Keratinocyte (primary cell): ENCODE data around the gene MAP3K10. TPM values are rescaled to one million over a fixed set of nuclear protein-coding genes. Genes with fewer than 3 reads are reported as not detected.

Source experiments
- DNase-seq: peaks from one replicate; pipeline ENCODE4 v3.0.0-alpha.2; 2011; ENCODE audit warnings: low read depth, missing footprints, low spot score
- FAIRE-seq: peaks from 2 replicates; lab custom pipeline; 2011; peaks lifted over from hg19 to GRCh38; lab: Jason Lieb, UNC
- H2AFZ ChIP-seq: 2 replicates; pipeline ENCODE4 v1.6.0; 2012; ENCODE audit warnings: low read length, control low read depth, inconsistent platforms; ENCODE audit not compliant: control insufficient read depth
- H3K27ac ChIP-seq: 2 replicates; pipeline ENCODE4 v1.5.1; 2011; ENCODE audit warnings: low read length; ENCODE audit not compliant: control insufficient read depth, insufficient read depth
- H3K27me3 ChIP-seq: 3 replicates; pipeline ENCODE4 v1.6.0; 2011; ENCODE audit warnings: low read length; ENCODE audit not compliant: control insufficient read depth, insufficient read depth; ENCODE audit errors: extremely low read depth
- H3K36me3 ChIP-seq, 2 experiments: 2 replicates in 1 of 2; 3 replicates in 1 of 2; pipeline ENCODE4 v1.5.1; 2011; ENCODE audit warnings: low read length in 2 of 2, mild to moderate bottlenecking in 1 of 2; ENCODE audit not compliant: control insufficient read depth in 2 of 2, insufficient read depth in 2 of 2; ENCODE audit errors: extremely low read depth in 1 of 2
- H3K4me1 ChIP-seq: 3 replicates; pipeline ENCODE4 v1.5.1; 2011; ENCODE audit warnings: low read length; ENCODE audit not compliant: control insufficient read depth, insufficient read depth; ENCODE audit errors: extremely low read depth
- H3K4me2 ChIP-seq: 3 replicates; pipeline ENCODE4 v1.6.0; 2011; ENCODE audit warnings: low read depth, low read length; ENCODE audit not compliant: control insufficient read depth, insufficient read depth; ENCODE audit errors: extremely low read depth
- H3K4me3 ChIP-seq, 3 experiments: fragments of 200-600 bp in 1 of 3; sonication (generic) in 1 of 3; 2 replicates in 2 of 3; 3 replicates in 1 of 3; pipeline ENCODE4 v1.5.1; 2011 to 2016; ENCODE audit warnings: low read length in 3 of 3, mild to moderate bottlenecking in 3 of 3, control low read depth in 2 of 3, inconsistent platforms in 1 of 3, low read depth in 1 of 3, mixed read lengths in 1 of 3, mixed run types in 1 of 3, moderate library complexity in 1 of 3; ENCODE audit not compliant: control insufficient read depth in 2 of 3, insufficient read depth in 2 of 3; ENCODE audit errors: extremely low read depth in 1 of 3
- H3K79me2 ChIP-seq: 2 replicates; pipeline ENCODE4 v1.6.0; 2012; ENCODE audit warnings: low read length; ENCODE audit not compliant: control insufficient read depth, insufficient read depth
- H3K9ac ChIP-seq: 3 replicates; pipeline ENCODE4 v1.6.0; 2011; ENCODE audit warnings: low read length; ENCODE audit not compliant: control insufficient read depth, insufficient read depth; ENCODE audit errors: extremely low read depth
- H3K9me1 ChIP-seq: 3 replicates; pipeline ENCODE4 v1.6.0; 2011; ENCODE audit warnings: low read length; ENCODE audit not compliant: control insufficient read depth, insufficient read depth; ENCODE audit errors: extremely low read depth
- H3K9me3 ChIP-seq: 2 replicates; pipeline ENCODE4 v1.5.1; 2012; ENCODE audit warnings: low read depth, low read length; ENCODE audit not compliant: control insufficient read depth
- H4K20me1 ChIP-seq: 3 replicates; pipeline ENCODE4 v1.6.0; 2011; ENCODE audit warnings: low read length; ENCODE audit not compliant: control insufficient read depth, insufficient read depth; ENCODE audit errors: extremely low read depth
- EZH2 ChIP-seq: IDR thresholded peaks from one replicate; pipeline ENCODE4 v1.6.1; 2012; ENCODE audit warnings: inconsistent platforms, mild to moderate bottlenecking, low read length, moderate library complexity
- dilution Hi-C: fragments of 300-500 bp; cut with MboI; formaldehyde crosslinking; loops from one replicate; pipeline ENCODE4 v1.7.0; 2020; ENCODE audit warnings: low sequenced_read_pairs; ENCODE audit not compliant: extremely low pct_ligation_motif_present
- polyA plus RNA-seq, 5 experiments: library from polyadenylated mRNA; depleted of rRNA in 3 of 5; stranded (reverse) in 3 of 5; stranded (forward) in 1 of 5; unstranded in 1 of 5; fragments of >200 nt; gene quantifications; 1 replicate in 1 of 5; 2 replicates in 3 of 5; 3 replicates in 1 of 5; pipeline versions ENCODE4 v1.2.1 to v1.2.3, GENCODE V29; 2011 to 2012; ENCODE audit warnings: missing spikeins in 2 of 5, low read depth in 1 of 5, low replicate concordance in 1 of 5
- TF ChIP-seq, protein P1 (sequence below), 3 experiments: IDR thresholded peaks in 1 of 3; conservative IDR thresholded peaks in 1 of 3; optimal IDR thresholded peaks in 1 of 3; 2 replicates in 2 of 3; 3 replicates in 1 of 3; pipeline versions ENCODE3 to v1.5.1; 2011; ENCODE audit warnings: low read length in 3 of 3, mild to moderate bottlenecking in 3 of 3, moderate library complexity in 2 of 3, control low read depth in 1 of 3, inconsistent platforms in 1 of 3; ENCODE audit not compliant: insufficient read depth in 2 of 3; ENCODE audit errors: extremely low read depth in 1 of 3

Gene MAP3K10
- polyA plus RNA-seq, 1 donor (not counting 4 experiments of a cell fraction or from before 2014, with no cell fraction given), result 2.9 TPM

GRCh38 chr19:40192758-40193586 is 1.7 kb downstream of the MAP3K10 start:
- no peak overlapping the region for H3K4me3 ChIP-seq
- FAIRE-seq, result no peak

GRCh38 chr19:40193587-40193849 is 2.3 kb downstream of the MAP3K10 start:
- no peak overlapping the region for H3K9ac ChIP-seq
- H3K9me1 ChIP-seq, result no peaks in the 10 kb centered on the region
- H3K79me2 ChIP-seq, result no peaks in the 10 kb centered on the region
- TF ChIP-seq, protein P1, sequence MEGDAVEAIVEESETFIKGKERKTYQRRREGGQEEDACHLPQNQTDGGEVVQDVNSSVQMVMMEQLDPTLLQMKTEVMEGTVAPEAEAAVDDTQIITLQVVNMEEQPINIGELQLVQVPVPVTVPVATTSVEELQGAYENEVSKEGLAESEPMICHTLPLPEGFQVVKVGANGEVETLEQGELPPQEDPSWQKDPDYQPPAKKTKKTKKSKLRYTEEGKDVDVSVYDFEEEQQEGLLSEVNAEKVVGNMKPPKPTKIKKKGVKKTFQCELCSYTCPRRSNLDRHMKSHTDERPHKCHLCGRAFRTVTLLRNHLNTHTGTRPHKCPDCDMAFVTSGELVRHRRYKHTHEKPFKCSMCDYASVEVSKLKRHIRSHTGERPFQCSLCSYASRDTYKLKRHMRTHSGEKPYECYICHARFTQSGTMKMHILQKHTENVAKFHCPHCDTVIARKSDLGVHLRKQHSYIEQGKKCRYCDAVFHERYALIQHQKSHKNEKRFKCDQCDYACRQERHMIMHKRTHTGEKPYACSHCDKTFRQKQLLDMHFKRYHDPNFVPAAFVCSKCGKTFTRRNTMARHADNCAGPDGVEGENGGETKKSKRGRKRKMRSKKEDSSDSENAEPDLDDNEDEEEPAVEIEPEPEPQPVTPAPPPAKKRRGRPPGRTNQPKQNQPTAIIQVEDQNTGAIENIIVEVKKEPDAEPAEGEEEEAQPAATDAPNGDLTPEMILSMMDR (optimal IDR thresholded peaks at IDR 0.05 in 1 of 3, IDR thresholded peaks at IDR 0.05 in 1 of 3, conservative IDR thresholded peaks at IDR 0.05 in 1 of 3; ENCODE audit: extremely low read depth in 1 of 3, insufficient read depth in 2 of 3, low read length in 3 of 3), result no peak
- TF ChIP-seq EZH2, result no peak
- no peak overlapping the region for H3K27ac ChIP-seq
- H3K9me3 ChIP-seq, result no peaks in the 10 kb centered on the region
- dilution Hi-C loops, result no loop called here
- H4K20me1 ChIP-seq, result no peaks in the 10 kb centered on the region
- DNase-seq, result no peak
- no peaks in the 10 kb centered on the region for H3K27me3 ChIP-seq
- H2AFZ ChIP-seq, result no peak overlapping the region
- H3K36me3 ChIP-seq, result peaks cover 0 to 4% of the 10 kb centered on the region in 2 experiments
- no peak overlapping the region for H3K4me2 ChIP-seq
- H3K4me1 ChIP-seq, result peaks cover 11% of the 10 kb centered on the region
- no peak overlapping the region for H3K4me3 ChIP-seq
- FAIRE-seq, result no peak

More at GRCh38 chr19:40192758-40193586, 1.7 kb downstream of the MAP3K10 start:
- DNase-seq, result no peak
- no peak overlapping the region for H3K9ac ChIP-seq
- H3K4me1 ChIP-seq, result peaks cover 11% of the 10 kb centered on the region
- dilution Hi-C loops, result no loop called here
- H2AFZ ChIP-seq, result no peak overlapping the region
- H3K9me3 ChIP-seq, result no peaks in the 10 kb centered on the region
- H3K9me1 ChIP-seq, result no peaks in the 10 kb centered on the region
- H3K79me2 ChIP-seq, result no peaks in the 10 kb centered on the region
- no peak overlapping the region for H3K27ac ChIP-seq
- peak overlapping the region; percentile 80 for H3K4me2 ChIP-seq
- no peaks in the 10 kb centered on the region for H4K20me1 ChIP-seq
- H3K36me3 ChIP-seq, result peaks cover 0 to 4% of the 10 kb centered on the region in 2 experiments
- no peaks in the 10 kb centered on the region for H3K27me3 ChIP-seq
- no peak for TF ChIP-seq EZH2
- TF ChIP-seq, protein P1 (optimal IDR thresholded peaks at IDR 0.05 in 1 of 3, IDR thresholded peaks at IDR 0.05 in 1 of 3, conservative IDR thresholded peaks at IDR 0.05 in 1 of 3; ENCODE audit: extremely low read depth in 1 of 3, insufficient read depth in 2 of 3, low read length in 3 of 3), result no peak
